Cerebellar cortex (tissue), 1 donor: ENCODE data around the gene EML1.

ENCODE experiments used
- DNase-seq: peaks from one replicate; pipeline ENCODE4 v3.0.0-alpha.2; 2015; ENCODE audit warnings: low spot score

Gene EML1

DNA sequence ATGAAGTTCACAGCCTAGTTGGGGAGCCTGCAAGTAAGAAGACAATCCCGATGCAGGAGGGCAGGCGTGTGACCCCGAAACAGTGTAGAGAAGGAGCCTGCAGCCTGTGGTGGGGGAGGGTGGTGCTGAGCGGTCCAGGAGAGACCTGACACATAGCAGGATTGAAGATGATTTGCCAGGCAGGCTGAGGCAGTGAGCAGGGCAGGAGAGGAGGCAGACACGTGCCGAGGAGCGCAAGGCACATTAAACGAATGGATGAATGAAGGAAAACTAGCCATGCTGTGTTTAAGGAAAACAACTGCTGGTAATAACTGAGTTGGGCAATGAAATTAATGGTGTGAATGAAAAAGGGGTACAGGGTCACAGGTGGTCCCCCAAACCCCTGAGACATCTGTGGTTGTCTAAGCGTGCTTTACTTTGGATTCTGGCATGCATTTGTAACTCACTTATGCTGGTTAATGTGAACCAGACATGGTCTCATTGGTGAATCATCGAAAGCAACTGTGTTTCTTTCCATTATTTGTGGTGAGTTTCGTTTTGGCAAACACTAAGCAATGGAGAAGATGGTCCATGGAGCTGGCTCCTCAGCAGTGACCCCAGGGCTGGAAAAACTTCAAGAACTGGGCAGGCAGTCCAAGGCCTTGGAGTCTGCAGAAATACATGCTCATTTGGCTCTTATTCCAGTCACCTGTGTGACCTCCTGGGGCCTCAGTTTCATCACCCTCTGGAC, 175.1 kb downstream of the EML1 start:
- no peak for DNase-seq

DNA sequence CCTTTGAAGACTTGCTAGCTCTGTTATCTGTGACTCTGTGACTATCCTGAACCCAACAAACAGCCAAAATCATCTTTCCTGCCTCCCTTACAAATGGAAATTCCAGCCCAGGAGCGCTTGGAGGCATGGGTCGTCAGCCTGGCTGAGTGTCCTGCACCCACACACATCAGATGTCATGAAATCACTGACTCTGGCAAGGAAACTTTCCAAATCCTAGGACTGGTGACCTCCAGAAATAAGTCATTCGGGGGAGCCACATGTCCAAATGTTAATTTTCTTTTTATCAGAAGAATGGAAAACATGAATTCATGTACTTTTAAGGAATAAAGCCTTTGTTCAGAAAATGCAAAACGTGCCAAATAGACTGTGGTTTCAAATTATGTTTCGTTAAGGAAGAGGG, 175.7 kb downstream of the EML1 start:
- no peak for DNase-seq

DNA sequence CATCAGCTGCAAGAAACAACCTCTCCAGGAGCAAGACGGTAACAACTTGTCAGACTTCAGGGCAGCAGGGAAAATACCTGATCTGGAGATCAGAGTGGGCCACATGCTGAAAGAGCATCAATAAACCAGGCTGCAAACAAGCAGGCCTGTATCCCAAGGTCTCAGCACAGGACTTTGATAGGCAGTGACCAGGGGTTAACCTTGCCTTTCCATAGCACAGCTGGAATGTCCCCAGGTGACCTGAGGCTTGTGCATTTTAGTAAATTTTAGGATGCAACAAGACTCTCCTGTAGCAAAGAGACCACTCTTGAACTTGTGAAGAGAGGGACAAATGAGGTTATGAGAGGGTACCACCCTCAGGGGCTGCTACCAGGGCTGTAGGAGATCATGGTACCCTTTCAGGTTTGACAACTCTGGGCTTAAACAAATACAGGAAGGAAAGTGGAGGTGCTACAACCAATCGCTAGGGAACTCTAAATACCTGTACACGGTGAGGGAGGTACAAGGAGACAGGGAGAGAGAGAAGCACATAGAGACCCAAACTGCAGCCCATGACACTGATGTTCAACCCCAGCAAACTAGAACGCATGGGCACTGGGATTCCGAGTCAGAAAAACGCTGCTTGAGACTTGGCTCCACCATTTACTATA, 176.6 kb downstream of the EML1 start:
- DNase-seq, result no peak

DNA sequence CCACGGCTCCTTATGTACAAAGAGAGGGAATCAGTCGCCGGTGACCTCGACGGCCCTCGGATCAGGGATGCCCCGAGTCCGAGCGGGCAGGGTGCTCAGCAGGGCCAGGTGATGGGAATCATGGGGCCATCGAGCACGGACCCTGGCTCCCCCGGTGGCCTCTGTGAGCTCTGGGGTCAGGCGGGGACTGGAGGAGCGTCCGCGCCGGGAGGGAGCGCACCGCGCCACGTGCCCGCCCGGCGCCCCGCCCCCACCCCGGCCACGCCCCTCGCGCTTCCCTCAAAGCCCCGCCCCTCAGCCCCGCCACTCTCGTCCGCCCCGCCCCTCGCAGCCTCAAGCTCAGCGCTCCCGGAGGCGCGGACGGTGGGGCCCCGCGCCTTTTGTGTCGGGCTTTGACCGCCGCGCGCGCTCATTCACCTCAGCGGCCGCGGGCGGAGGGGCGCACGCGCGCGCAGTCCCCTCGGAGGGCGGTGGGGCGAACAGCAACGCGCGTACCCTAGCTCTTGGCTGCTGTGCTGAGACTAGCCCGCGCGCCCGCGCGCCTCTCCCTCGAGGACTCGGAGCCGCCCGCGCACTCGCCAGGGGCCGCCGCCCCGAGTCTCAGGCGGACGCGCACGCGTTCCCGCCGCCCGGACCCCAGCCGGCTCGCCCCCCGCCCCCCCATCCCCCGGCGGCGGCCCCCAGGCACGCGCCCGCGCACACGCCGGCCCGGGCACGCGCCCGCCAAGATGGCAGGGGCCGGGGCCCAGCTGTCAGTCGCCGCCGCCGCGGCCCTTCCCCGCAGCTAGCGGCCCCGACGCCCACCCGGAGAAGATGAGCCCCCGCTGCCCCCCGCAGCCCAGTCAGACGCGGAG, 178.1 kb downstream of the EML1 start:
- peak; percentile 77 for DNase-seq

DNA sequence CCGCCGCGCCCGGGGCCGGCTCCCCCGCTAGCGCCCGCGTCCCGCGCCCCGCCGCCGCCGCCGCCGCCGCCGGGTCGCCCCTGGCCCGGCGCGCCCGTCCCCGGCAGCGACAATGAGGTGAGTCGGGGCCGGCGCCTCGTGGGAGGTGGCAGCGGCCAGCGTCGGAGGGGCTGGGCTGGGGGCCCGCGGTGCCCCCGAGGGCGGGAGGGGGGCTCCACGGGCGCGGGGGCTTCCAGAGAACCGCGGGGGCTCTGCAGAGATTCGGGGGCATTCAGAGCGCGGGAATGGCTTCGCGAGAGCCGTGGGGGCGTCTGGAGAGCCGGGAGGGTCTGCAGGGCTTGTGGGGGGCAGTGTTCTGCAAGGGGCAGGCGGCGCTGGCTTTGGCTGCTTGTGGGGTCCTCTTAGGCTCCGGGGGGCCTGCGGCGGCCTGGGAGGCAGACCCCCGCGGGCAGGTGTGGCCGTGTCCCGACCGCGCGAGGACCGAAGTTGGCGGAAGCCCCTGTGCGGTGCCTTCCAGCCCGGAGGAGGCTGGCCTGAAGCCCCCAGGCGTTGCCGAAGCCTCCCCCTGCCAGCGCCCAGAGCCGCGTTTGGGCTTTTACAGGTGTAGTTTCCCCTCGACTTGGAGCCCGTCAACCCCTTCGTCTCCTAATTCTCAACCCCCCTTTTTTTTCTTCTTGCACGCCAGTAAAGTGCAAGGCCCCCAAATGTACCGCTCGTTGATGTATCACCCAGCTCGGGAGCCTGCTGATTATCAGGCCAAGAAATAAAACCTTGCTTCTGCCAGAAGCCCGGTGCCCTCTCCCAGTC, 178.9 kb downstream of the EML1 start:
- peak; percentile 55 for DNase-seq

DNA sequence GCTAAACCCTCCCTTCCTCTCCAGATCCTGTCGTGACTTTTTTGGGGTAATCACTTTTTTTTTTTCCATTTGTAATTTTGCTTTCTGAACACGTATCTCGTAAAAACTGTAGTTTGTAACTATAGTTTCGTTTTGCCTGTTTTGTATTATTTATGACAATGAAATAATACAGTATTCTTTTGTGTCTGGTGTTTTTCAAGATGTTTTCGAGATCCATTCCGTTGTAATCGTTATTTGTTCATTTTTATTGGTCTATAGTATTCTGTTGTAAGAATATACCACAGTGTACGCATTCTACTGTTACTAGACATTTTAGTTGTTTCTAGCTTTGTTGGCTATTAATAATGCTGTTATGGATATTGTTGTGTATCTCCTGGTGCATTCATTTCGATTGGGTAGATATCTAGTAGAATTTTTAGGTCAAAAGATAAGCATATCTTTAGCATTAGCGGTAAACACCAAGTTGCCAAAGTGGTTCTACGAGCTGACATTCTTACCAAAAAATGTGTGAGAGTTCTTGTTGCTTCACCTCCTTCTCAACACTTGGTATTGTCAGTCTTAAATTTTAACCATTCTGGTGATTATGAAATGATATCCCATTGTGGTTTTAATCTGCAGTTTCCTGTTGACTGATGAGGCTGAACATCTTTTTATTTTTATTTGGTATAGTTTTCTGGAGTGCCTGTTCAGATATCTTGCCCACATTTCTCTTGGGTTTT, 179.7 kb downstream of the EML1 start:
- no peak for DNase-seq

DNA sequence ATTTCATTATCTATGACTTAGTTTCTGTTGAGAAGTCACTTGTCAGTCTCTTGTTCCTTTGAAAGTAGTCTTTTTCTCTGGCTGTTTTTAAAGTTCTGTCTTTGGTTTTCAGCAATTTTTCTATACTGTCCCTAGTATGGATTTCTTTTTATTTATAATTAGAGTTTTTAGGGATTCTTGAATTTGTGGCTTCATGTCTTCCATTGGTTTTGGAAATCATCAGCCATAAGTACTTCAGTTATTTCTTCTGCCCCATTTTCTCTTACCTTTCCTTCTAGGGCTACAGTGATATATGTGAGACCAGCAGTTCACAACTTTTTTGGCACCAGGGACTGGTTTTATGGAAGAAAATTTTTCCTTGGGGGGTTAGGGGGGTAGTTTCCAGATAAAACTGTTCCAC, 182.0 kb downstream of the EML1 start:
- no peak for DNase-seq

DNA sequence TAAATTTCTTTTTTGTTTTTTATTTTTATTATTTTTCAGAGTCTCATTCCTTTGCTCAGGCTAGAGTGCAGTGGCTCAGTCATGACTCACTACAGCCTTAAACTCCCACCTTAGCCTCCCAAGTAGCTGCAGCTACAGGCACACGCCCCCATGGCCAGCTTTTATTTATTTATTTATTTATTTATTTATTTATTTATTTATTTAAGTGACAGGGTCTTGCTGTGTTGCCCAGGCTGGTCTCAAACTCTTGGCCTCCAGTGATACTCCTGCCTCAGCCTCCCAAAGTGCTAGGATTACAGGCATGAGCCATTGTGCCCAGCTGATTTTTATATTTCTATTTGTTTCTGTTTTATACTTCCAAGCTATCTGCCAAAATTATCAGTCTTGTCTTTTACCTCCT, 182.8 kb downstream of the EML1 start:
- DNase-seq, result no peak

DNA sequence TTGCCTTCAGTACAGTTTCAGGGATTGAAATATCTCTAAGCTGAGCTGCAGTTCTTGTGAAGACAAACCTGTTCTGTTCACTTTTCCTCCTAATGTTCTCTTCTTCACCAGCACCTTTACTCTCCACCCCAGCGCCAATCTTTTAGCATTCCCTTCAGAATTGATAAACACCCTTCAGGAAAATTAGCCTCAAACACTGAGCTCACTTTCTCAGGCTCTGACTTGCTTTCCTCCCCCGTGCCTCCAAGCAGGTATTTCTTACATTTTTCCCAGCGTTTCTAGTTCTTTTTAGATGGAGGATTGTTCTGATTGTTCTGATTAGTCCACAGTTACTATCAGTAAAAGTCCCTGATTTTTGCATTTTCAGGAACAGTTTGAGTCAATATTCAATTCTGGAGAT, 183.5 kb downstream of the EML1 start:
- no peak for DNase-seq

DNA sequence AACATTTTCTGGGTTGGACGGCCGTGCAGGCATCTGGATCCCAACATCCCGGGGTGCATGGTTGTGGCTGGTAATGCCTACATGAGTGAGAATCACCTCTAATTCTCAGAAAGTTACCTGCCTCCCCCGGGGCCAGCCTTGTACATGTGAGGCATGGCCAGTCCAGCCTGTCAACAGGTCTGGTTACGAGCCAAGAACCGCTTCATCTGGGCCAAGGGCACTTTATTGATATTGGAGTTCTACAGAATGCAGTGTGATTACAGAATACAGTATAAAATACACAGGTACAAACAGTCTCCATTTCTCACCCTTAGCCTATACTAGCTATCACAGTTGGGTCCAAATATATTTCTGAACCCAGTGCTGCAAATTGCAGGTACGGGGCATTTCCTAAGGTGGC, 187.1 kb downstream of the EML1 start:
- DNase-seq, result no peak

DNA sequence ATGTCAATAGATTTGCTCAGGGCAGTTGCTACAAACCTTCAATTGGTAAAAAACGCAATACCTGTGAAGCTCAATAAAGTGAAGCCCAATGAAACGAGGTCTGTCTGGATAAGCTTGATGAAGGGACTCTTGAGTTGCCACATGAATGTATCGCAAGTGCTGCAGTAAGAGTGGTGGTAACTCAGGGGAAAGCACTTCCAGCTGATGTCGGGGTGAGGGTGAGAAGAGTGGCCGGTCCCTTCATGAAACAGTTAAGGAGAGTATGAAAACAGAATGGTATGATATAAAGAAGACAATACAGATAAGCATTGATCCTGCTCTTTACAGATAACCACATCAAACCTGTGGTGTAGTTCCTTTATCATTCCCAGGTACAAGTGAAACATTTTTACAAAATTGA, 188.6 kb downstream of the EML1 start:
- peak; percentile 38 for DNase-seq

DNA sequence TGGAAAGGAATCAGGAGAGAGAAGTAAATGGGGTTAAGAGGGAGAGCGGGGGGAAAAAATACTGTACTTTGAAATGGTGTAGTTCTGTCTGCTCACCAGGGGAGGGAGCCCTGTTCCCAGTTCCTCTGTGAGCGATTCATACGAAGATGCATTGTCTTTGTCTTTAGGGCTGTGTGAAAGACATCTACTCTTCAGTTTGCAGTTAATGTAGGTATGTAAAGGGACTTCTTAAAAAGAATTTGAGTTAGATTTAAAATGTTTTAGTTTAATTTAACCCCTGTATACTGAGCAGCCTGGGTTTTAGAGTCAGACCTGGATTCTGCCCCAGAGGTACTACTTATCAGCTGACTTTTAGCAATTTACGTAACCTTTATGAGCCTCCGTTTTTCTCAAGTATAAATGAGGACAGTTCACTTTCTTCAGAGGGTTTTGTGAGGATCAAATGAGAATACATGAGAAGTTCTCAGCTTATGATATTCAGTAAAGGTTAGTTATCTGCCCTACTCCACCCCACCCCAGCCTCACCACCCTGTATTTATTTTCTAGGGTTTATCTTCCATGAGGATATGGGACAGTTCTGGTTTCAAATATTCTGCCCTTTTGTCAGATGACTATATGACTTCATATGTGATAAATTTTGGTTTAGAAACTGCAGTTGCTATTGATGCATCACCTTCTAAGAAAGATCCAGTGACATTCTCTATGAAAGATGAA, 189.5 kb downstream of the EML1 start:
- peak; percentile 84 for DNase-seq

DNA sequence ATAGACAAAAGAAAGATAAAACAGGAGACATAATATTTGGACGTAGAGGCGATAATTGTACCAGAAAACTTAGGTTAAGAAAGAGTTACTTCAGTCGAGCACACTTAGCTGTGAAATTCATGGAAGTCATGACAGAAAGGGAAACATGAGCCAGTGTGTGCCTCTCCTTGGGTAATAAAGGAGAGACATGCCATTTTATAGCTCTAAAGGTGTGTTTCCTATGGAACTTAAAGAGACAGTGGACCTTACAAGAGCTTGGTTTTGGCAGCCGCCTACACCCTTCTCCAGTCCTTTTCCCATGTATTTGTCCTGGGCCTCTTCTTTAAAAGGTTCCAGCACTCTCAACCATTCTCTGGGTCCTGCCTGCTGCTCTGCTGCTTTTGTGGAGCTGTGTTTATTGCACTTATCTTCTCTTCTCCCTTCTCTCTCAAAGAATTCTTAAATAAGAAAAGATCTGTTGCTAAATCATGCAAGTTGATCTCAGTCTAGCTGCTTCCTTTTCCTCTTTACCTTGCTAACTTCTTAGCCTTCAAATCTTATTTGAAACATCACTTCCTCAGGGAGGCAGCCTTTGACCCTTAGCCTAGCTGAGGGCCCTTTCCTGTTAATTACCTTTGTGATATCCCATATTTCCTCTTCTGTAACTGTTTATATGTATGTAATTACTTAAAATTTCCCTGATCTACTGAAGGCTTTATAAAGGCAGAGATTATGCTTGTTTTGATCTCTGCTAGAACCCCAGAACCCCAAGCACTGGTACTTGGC, 190.2 kb downstream of the EML1 start:
- no peak for DNase-seq

DNA sequence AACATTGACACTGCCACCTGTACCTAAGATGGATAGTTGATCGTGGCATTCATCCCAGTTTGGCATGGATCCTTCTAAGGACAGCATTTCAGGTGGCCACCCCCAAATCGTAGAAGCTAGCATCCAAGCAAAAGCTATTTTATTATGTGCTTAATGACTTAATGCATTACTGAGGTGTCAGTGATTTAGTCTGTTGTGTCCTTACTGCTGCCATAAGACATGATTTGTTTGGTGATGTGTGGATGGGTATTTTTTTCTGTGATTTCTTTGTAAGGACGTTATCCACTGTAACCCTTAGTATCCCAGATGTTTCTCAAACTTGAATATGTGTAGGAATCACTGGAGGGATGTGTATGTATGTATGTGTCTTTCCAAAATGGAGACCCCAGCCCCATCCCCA, 190.8 kb downstream of the EML1 start:
- DNase-seq, result no peak

DNA sequence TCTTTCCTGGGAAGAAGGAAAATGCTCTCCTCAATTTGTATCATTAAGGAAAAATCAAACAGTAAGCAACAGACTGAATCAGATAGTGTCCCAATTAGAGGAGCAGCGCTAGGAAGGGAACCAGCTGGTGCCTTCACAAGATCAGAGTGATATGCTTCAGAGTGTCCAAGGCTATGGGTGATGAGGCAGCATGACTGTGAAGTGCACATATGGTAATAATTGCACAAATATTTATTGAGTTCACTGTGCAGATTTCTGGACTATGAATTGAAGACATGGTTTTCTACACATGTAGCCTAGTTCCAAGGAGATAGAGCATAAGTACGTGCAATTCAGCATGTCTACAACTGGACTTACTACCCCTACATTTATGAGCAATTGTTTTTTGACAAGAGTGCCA, 193.2 kb downstream of the EML1 start:
- DNase-seq, result peak; percentile 44

DNA sequence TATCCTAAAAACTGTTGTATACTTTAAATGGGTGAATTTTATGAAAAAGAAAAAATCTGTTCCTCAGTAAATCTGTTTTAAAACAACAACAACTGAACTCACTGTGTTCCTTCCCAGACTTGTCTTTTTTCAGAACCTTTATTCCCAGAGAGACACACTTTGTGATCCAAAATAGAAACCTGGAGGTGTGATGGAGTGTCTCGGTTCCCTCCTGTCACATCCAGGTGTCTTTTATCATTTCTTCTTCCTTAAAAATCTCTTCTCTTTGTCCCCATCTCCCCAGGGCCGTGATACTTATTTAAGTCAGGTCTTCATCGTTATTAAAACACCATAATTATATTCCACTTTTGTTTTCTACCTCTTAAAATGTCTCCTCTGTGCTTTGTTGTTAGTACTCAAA, 195.8 kb downstream of the EML1 start:
- no peak for DNase-seq

DNA sequence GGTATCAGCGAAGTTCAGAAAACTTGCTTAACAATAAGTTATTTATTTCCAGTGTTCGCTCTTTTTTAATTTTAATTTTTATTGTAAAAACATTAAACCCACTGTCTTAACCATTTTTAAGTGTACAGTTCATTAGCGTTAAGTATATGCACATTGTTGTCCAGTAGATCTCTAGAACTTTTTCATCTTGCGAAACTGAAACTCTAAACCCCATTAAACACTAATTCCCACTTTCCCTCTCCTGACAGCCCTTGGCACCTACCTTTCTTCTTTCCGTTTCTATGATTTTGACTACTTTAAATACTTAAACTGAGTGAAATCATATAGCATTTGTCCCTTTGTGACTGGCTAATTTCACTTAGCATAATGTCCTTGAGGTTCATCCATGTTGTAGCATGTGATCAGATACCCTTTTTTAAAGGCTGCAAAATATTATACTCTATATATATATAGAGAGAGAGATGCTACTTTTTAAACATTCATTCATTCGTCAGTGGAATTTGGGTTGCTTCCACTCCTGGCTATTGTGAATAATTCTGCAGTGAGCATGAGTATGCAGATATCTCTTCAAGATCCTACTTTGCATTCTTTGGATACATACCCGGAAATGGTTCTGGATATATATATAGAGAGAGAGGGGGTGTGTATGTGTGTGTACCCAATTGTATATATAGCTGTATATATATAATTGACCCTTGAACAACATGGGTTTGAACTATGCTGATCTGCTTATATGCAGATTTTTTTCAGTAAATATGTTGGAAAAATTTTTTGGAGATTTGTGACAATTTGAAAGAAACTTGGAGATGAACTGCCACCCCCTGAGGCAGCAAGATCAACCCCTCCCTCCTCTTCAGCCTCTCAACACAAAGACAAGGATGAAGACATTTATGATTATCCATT, 197.3 kb downstream of the EML1 start:
- DNase-seq, result no peak

DNA sequence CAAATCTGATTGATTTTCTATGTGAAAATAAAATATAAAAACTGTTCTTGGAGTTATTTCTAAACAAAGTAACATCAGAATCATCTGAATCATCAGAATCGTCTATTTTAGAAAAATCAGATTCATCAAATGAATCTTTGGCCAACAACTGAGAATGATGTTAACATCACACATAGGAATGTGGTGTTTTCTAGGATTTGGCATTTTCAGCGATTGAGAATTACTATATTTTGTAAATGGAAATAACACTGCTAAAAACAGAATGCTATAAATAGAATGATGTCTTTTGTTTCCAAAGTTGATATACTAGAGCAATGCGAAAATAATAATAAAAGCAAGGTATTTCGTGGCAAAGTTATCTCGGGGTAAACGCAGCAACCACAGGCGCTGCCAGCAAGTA, 198.1 kb downstream of the EML1 start:
- no peak for DNase-seq
